Adipocyte (in vitro differentiated cells): Measurements from ENCODE around the gene SMYD2.

Source experiments
- DNase-seq: peaks from one replicate; pipeline ENCODE4 v3.0.0-alpha.2; 2015; ENCODE audit warnings: low read depth
- H3K27me3 ChIP-seq: replicated peaks from 2 replicates; pipeline ENCODE4 v1.7.0; 2013; ENCODE audit warnings: mild to moderate bottlenecking, low read length, moderate library complexity; ENCODE audit not compliant: control insufficient read depth, insufficient read depth
- H3K36me3 ChIP-seq: 2 replicates; pipeline ENCODE4 v1.7.0; 2013; ENCODE audit warnings: low read length, mild to moderate bottlenecking, moderate library complexity; ENCODE audit not compliant: control insufficient read depth, insufficient read depth, severe bottlenecking
- H3K4me1 ChIP-seq: 2 replicates; pipeline ENCODE4 v1.7.0; 2013; ENCODE audit warnings: mild to moderate bottlenecking, low read length, moderate library complexity; ENCODE audit not compliant: control insufficient read depth, insufficient read depth
- H3K4me3 ChIP-seq: 2 replicates; pipeline ENCODE4 v1.7.0; 2013; ENCODE audit warnings: mild to moderate bottlenecking, low read length, moderate library complexity
- H3K9ac ChIP-seq: 2 replicates; pipeline ENCODE4 v1.7.0; 2013; ENCODE audit warnings: mild to moderate bottlenecking, low read length, moderate library complexity
- H3K9me3 ChIP-seq: 2 replicates; pipeline ENCODE4 v1.7.0; 2013; ENCODE audit warnings: mild to moderate bottlenecking, low read length, moderate library complexity; ENCODE audit not compliant: control insufficient read depth

Gene SMYD2

GRCh38 chr1:214281021-214281719 is at the start of gene SMYD2:
Gene SMYD2 (plus strand): TSS chr1:214281159. CDS start chr1:214281255, 96 bp downstream.
- H3K9me3 ChIP-seq = no peaks in the 10 kb centered on the region
- H3K4me1 ChIP-seq = peaks cover 14% of the 10 kb centered on the region
- H3K36me3 ChIP-seq = no peaks in the 10 kb centered on the region
- peak; percentile 82 for DNase-seq
- H3K27me3 ChIP-seq = no peaks in the 10 kb centered on the region
- peak within 1 kb of the TSS; percentile 91 for H3K9ac ChIP-seq
- peak within 1 kb of the TSS; percentile 95 for H3K4me3 ChIP-seq

GRCh38 chr1:214233856-214234634 is 46.9 kb upstream of the SMYD2 start:
- Histone ChIP-seq H3K4me1 (no peaks in the 10 kb centered on the region), H3K27me3 (no peaks in the 10 kb centered on the region), H3K9me3 (no peaks in the 10 kb centered on the region), H3K36me3 (no peaks in the 10 kb centered on the region), H3K4me3 (peak overlapping the region; percentile 31), H3K9ac (no peak overlapping the region)
- no peak for DNase-seq

GRCh38 chr1:214234635-214235025 is 46.3 kb upstream of the SMYD2 start:
- Histone ChIP-seq H3K36me3 (no peaks in the 10 kb centered on the region), H3K9me3 (no peaks in the 10 kb centered on the region), H3K4me1 (no peaks in the 10 kb centered on the region), H3K4me3 (peak overlapping the region; percentile 31), H3K27me3 (no peaks in the 10 kb centered on the region), H3K9ac (no peak overlapping the region)
- peak; percentile 7 for DNase-seq

DNA sequence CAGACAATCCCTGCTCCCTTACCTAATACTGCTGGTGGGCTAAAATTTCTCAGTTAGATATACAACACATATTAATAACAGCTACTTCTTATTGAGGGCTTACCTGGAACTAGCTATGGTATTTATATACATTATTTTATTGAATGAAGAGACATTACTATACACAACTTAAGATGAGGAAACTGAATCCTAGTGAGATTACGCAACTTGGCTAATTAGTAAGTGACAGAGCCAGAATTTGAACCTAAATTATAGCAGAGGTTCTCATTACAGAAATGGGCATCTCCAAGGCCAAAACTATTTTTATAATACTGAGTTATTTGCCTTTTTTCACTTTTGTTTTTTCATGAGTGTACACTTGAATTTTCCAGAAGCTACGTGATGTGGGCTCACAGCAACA is 44.5 kb upstream of the SMYD2 start:
- Histone ChIP-seq H3K4me3 (no peak overlapping the region), H3K36me3 (no peaks in the 10 kb centered on the region), H3K27me3 (no peaks in the 10 kb centered on the region), H3K4me1 (no peaks in the 10 kb centered on the region), H3K9me3 (no peaks in the 10 kb centered on the region), H3K9ac (no peak overlapping the region)
- DNase-seq = no peak

DNA sequence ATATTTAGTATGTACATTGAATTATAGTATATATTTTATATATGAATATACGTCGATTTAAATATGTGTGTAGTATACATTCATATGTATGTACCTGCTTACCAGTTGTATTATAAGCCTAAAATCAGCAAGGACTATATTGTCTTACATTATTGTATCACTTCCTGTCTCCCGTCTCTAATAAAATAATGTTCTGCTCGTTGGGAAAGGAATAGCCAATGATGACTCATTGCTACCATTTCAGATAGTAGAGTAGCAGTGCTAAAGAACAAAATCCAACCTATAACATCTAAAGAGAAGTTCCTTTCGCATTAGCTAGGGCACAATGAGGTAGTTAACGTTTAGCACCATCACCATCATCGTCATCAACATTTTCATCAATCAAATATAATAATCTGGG is 39.9 kb upstream of the SMYD2 start:
- Histone ChIP-seq H3K9me3 (no peaks in the 10 kb centered on the region), H3K36me3 (no peaks in the 10 kb centered on the region), H3K27me3 (no peaks in the 10 kb centered on the region), H3K4me1 (no peaks in the 10 kb centered on the region), H3K9ac (no peak overlapping the region), H3K4me3 (no peak overlapping the region)
- no peak for DNase-seq

- no peaks in the 10 kb centered on the region for H3K36me3 ChIP-seq
- H3K27me3 ChIP-seq = no peaks in the 10 kb centered on the region
- no peaks in the 10 kb centered on the region for H3K9me3 ChIP-seq
- no peak overlapping the region for H3K9ac ChIP-seq
- no peak for DNase-seq
- H3K4me3 ChIP-seq = no peak overlapping the region
- H3K4me1 ChIP-seq = no peaks in the 10 kb centered on the region
Observed at GRCh38 chr1:214244252-214244651, 36.7 kb upstream of the SMYD2 start.

GRCh38 chr1:214244841-214245240 is 36.1 kb upstream of the SMYD2 start:
- Histone ChIP-seq H3K36me3 (no peaks in the 10 kb centered on the region), H3K9ac (no peak overlapping the region), H3K9me3 (no peaks in the 10 kb centered on the region), H3K4me1 (no peaks in the 10 kb centered on the region), H3K4me3 (no peak overlapping the region), H3K27me3 (no peaks in the 10 kb centered on the region)
- no peak for DNase-seq

DNA sequence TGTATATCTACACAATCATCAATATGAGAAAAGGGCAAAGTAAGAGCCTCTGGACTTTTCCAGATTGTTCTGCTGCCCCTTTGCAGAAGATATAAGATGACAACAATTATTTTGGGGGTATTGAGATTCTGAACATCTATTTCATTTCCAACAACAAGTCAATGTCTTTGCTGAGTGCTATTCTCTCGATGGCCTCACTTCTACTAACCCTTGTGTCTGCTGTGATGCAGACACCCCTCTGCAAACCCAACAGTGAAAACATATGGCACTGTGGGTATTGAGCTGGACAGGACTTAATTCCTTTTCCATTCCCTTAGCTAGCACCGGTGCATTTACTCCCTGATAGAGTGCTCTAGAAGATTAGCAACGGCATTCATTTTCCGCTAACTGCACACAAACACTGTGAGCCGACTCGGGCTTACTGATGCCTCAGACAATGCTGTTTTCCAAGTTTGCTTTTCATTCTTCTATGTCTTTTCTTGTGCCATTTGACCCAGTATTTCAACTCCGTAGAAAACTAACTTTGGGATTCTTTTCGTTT is 33.4 kb upstream of the SMYD2 start:
- Histone ChIP-seq H3K4me3 (no peak overlapping the region), H3K36me3 (no peaks in the 10 kb centered on the region), H3K4me1 (no peaks in the 10 kb centered on the region), H3K9ac (no peak overlapping the region), H3K9me3 (no peaks in the 10 kb centered on the region), H3K27me3 (no peaks in the 10 kb centered on the region)
- no peak for DNase-seq

DNA sequence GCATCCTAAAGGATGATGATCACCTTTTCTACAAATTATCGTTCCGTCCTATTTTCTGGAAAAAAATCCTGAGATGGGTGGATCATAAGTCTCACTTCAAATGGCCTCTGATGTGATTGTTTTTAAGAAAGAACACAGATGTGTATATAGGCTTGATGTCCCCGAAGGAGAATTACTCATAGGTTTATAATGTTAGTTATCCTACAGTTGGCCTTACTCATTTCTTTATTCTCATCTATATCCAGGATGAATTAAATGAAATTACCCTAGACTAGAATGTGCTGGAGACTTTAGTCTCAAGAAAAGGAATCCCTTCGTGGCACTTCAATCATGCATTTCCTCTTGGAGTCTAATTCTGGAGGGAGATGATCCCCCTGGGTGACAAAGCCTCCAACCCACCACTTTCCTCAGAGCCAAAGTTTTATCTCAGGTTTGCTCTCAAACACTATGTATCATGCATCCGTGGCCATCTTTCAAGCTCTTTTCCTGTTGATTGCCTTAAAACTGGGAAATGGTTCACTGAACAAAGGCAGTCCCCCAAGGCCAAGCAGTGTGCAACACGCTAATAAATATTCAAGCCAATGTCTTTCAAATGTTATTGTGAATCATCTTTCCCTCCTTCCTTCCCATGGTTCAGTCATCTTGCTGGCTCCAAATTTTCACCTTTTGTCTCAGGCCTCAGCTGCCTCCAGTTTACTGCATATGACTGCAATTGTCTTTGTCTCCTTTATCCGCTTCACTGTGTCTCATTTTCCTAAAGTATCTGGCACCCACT is 32.5 kb upstream of the SMYD2 start:
- H3K9me3 ChIP-seq = no peaks in the 10 kb centered on the region
- H3K4me3 ChIP-seq = no peak overlapping the region
- no peaks in the 10 kb centered on the region for H3K27me3 ChIP-seq
- no peaks in the 10 kb centered on the region for H3K36me3 ChIP-seq
- no peak for DNase-seq
- no peaks in the 10 kb centered on the region for H3K4me1 ChIP-seq
- no peak overlapping the region for H3K9ac ChIP-seq

- DNase-seq = no peak
- Histone ChIP-seq H3K27me3 (no peaks in the 10 kb centered on the region), H3K9me3 (no peaks in the 10 kb centered on the region), H3K4me1 (no peaks in the 10 kb centered on the region), H3K4me3 (no peak overlapping the region), H3K36me3 (no peaks in the 10 kb centered on the region), H3K9ac (no peak overlapping the region)
Observed at GRCh38 chr1:214249651-214250050, 31.3 kb upstream of the SMYD2 start.

DNA sequence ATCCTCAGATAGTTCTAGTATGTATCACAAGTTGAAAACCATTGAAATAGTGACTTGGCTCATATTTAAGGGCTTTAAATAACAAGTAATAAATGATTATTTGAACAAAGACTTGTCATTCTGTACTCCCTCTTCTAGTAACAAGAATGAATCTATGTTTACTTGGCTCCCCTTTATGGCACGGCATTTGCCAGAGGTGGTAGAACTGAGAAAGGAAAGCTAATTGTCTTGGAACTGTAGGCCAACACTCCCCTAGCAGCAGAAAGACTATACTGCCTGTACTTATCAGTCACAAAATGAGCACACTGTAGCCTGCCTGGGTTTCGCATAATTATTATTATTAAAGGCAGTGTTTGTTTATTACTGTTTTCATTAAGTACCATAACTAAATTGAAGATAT is 29.6 kb upstream of the SMYD2 start:
- H3K9ac ChIP-seq = no peak overlapping the region
- DNase-seq = no peak
- peaks cover 8% of the 10 kb centered on the region for H3K9me3 ChIP-seq
- H3K4me1 ChIP-seq = no peaks in the 10 kb centered on the region
- H3K27me3 ChIP-seq = no peaks in the 10 kb centered on the region
- no peak overlapping the region for H3K4me3 ChIP-seq
- H3K36me3 ChIP-seq = no peaks in the 10 kb centered on the region
